ENCODE data around the gene PCDHAC2.

Gene PCDHAC2

GRCh38 chr5:140966293-140967225, at the start of gene PCDHAC2:
Gene PCDHAC2 (plus strand): TSS chr5:140966476. CDS start chr5:140966767, 291 bp downstream.
- peak; percentile 54 to 88 for DNase-seq

- no peak for DNase-seq
These were observed 42.7 kb upstream of the PCDHAC2 start for GRCh38 chr5:140923601-140924000.

GRCh38 chr5:140925806-140926442, 40.4 kb upstream of the PCDHAC2 start, which contains the start of gene PCDHAC1:
Gene PCDHAC1 (plus strand): TSS chr5:140926299. CDS start chr5:140926893, 594 bp downstream.
- peak; percentile 67 to 84 for DNase-seq

GRCh38 chr5:140926443-140927227, 39.6 kb upstream of the PCDHAC2 start:
- DNase-seq, result peak; percentile 72 to 95

- peak in 1 of 2 experiments; percentile 59 for DNase-seq
These were observed 39.1 kb upstream of the PCDHAC2 start for GRCh38 chr5:140927228-140927573.

GRCh38 chr5:140934964-140935606, 31.2 kb upstream of the PCDHAC2 start:
- DNase-seq, result no peak

- no peak for DNase-seq
These were observed 19.7 kb upstream of the PCDHAC2 start for GRCh38 chr5:140946578-140946977.

- no peak for DNase-seq
These were observed 14.6 kb upstream of the PCDHAC2 start for GRCh38 chr5:140951636-140952035.

- DNase-seq, result no peak
These were observed 13.0 kb upstream of the PCDHAC2 start for GRCh38 chr5:140953234-140953633.

- DNase-seq, result no peak
These were observed 4.1 kb upstream of the PCDHAC2 start for GRCh38 chr5:140962190-140962589.

GRCh38 chr5:140964356-140964755, 1.9 kb upstream of the PCDHAC2 start:
- DNase-seq, result no peak

GRCh38 chr5:140965905-140966292, 377 bp upstream of the PCDHAC2 start:
- DNase-seq, result peak in 1 of 2 experiments; percentile 53

GRCh38 chr5:140967226-140967893, 1.1 kb downstream of the PCDHAC2 start:
- no peak for DNase-seq

- DNase-seq, result no peak
These were observed 3.6 kb downstream of the PCDHAC2 start for GRCh38 chr5:140969880-140970279.

GRCh38 chr5:140973550-140973949, 7.3 kb downstream of the PCDHAC2 start:
- DNase-seq, result no peak

- no peak for DNase-seq
These were observed 10.7 kb downstream of the PCDHAC2 start for GRCh38 chr5:140977003-140977402.

- no peak for DNase-seq
These were observed 12.0 kb downstream of the PCDHAC2 start for GRCh38 chr5:140978260-140978659.

GRCh38 chr5:140978983-140979382, 12.7 kb downstream of the PCDHAC2 start:
- no peak for DNase-seq

GRCh38 chr5:140982083-140982716, 15.9 kb downstream of the PCDHAC2 start:
- DNase-seq, result no peak

- no peak for DNase-seq
These were observed 19.8 kb downstream of the PCDHAC2 start for GRCh38 chr5:140986117-140986521.

GRCh38 chr5:140988100-140988499, 21.8 kb downstream of the PCDHAC2 start:
- no peak for DNase-seq

- no peak for DNase-seq
These were observed 22.3 kb downstream of the PCDHAC2 start for GRCh38 chr5:140988608-140989007.

Data from NCI-H526 (cell line).